Measurements from ENCODE around the gene NSRP1.
A peak's percentile ranks its signal among the peaks of the same experiment; 100 is the strongest.

NSRP1 gene

GRCh38 chr17:30211371-30211770 is 94.8 kb downstream of the NSRP1 start:
- TF ChIP-seq, protein P1, sequence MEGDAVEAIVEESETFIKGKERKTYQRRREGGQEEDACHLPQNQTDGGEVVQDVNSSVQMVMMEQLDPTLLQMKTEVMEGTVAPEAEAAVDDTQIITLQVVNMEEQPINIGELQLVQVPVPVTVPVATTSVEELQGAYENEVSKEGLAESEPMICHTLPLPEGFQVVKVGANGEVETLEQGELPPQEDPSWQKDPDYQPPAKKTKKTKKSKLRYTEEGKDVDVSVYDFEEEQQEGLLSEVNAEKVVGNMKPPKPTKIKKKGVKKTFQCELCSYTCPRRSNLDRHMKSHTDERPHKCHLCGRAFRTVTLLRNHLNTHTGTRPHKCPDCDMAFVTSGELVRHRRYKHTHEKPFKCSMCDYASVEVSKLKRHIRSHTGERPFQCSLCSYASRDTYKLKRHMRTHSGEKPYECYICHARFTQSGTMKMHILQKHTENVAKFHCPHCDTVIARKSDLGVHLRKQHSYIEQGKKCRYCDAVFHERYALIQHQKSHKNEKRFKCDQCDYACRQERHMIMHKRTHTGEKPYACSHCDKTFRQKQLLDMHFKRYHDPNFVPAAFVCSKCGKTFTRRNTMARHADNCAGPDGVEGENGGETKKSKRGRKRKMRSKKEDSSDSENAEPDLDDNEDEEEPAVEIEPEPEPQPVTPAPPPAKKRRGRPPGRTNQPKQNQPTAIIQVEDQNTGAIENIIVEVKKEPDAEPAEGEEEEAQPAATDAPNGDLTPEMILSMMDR (IDR thresholded peaks at IDR 0.05; ENCODE audit: borderline replicate concordance, insufficient read depth, low read depth, low read length): no peak

GRCh38 chr17:30212750-30213149 is 96.1 kb downstream of the NSRP1 start:
- TF ChIP-seq, protein P1 (IDR thresholded peaks at IDR 0.05; ENCODE audit: borderline replicate concordance, insufficient read depth, low read depth, low read length): peak; percentile 58
- H3K4me3 ChIP-seq (ENCODE audit: low read depth, low read length): peak overlapping the region; percentile 12

More at GRCh38 chr17:30211371-30211770, 94.8 kb downstream of the NSRP1 start:
- H3K4me3 ChIP-seq (ENCODE audit: low read depth, low read length): no peak overlapping the region

- TF ChIP-seq, protein P1 (IDR thresholded peaks at IDR 0.05; ENCODE audit: borderline replicate concordance, insufficient read depth, low read depth, low read length): no peak
- no peak overlapping the region for H3K4me3 ChIP-seq (ENCODE audit: low read depth, low read length)
Observed at GRCh38 chr17:30217054-30217453, 100.4 kb downstream of the NSRP1 start.

DNA sequence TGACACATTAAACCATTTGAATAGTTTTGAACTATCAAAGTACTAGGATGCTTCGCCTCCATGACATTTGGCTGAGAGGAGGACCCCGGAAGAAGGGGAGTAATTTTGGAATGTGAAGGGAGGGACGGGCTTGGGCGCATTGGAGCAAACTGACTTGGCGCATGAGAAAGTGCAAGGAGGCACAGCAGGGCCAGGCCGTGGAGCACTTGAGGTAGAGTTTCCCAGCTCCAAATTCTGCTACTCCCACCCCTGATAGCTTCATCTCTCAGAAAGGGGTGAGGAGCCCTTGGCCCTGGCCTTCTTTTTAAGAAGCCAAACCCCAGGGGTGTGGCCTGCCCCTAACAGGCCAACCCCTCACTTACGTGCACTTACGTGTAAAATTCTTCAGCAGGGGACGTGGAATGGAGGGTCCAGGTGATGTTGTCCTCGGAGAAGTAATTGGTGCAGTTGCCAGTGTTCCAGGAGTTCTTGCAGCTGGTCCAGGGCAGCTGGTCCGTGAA is 101.2 kb downstream of the NSRP1 start:
- H3K4me3 ChIP-seq (ENCODE audit: low read depth, low read length): no peak overlapping the region
- TF ChIP-seq, protein P1 (IDR thresholded peaks at IDR 0.05; ENCODE audit: borderline replicate concordance, insufficient read depth, low read depth, low read length): no peak

DNA sequence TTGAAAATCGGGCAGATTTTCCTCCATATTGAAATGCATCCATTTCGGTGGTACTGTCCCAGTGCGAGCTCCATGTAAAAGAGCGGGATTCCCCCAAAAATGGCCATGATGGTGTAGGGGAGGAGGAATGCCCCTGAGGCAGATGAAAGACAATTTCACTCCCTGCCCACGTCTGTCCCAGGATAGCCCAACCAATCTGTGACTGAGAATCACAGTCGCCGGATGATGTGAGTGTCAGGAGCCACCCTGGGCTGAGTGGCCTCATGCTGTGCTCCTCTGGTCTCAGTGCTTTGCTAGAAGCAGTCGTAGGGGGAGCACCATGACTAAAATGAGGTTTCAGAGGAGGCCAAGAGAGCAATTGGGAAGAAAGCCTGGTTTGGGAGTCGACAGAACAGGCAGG is 102.2 kb downstream of the NSRP1 start:
- TF ChIP-seq, protein P1 (IDR thresholded peaks at IDR 0.05; ENCODE audit: borderline replicate concordance, insufficient read depth, low read depth, low read length): no peak

DNA sequence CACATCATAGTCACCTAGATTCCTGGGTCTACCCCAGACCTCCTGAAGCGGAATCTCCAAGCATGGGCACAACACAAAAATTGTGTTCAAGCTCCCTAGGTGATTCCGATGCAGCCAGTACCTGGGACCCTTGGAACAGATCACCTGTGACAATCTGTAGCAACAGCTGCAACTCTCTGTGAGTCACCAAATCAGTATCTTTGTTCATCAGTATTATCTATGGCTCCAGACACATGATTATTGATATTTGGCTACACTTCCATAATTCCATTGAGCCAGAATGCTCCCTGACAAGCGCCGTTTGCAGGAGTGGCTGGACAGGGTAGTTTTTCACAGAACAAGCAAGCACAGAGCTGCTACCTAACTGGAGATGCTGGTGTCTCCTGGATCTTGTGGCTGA is 102.7 kb downstream of the NSRP1 start:
- TF ChIP-seq, protein P1 (IDR thresholded peaks at IDR 0.05; ENCODE audit: borderline replicate concordance, insufficient read depth, low read depth, low read length): no peak
- no peak overlapping the region for H3K4me3 ChIP-seq (ENCODE audit: low read depth, low read length)

More for the DNA sequence above, 102.2 kb downstream of the NSRP1 start:
- H3K4me3 ChIP-seq (ENCODE audit: low read depth, low read length): no peak overlapping the region

- H3K4me3 ChIP-seq (ENCODE audit: low read depth, low read length): no peak overlapping the region
Observed at GRCh38 chr17:30219833-30220232, 103.2 kb downstream of the NSRP1 start.

More at GRCh38 chr17:30219833-30220232, 103.2 kb downstream of the NSRP1 start:
- TF ChIP-seq, protein P1 (IDR thresholded peaks at IDR 0.05; ENCODE audit: borderline replicate concordance, insufficient read depth, low read depth, low read length): no peak

Measured in GM12875 (cell line).